H1 (cell line): ENCODE measurements around the gene CHMP5. TPM values are rescaled to one million over a fixed set of nuclear protein-coding genes. Genes with fewer than 3 reads are reported as not detected.

ENCODE experiments used
- CTCF ChIA-PET: fragments of 300-600 bp; sonication (Branson Sonifier 250); formaldehyde crosslinking; loops from one replicate; lab custom pipeline; 2021; ENCODE audit not compliant: partially characterized antibody; lab: Charles Lee
- POLR2A ChIA-PET: fragments of 300-600 bp; sonication (Branson Sonifier 250); formaldehyde crosslinking; loops from one replicate; lab custom pipeline; 2021; ENCODE audit warnings: inconsistent platforms; ENCODE audit not compliant: partially characterized antibody; lab: Charles Lee
- DNase-seq, 2 experiments: peaks; one replicate each; pipeline versions ENCODE4 v3.0.0 to v3.0.0-alpha.2; 2010 to 2022; ENCODE audit warnings: low spot score in 2 of 2, low read depth in 1 of 2, mixed read lengths in 1 of 2
- FAIRE-seq: peaks from 2 replicates; lab custom pipeline; 2011; peaks lifted over from hg19 to GRCh38; lab: Jason Lieb, UNC
- H2AFZ ChIP-seq: 2 replicates; pipeline ENCODE4 v1.8.1; 2012; ENCODE audit warnings: low read length, inconsistent platforms
- H2AK5ac ChIP-seq: 2 replicates; pipeline ENCODE4 v1.6.1; 2013; ENCODE audit warnings: low read depth, low read length
- H2BK120ac ChIP-seq: replicated peaks from 2 replicates; pipeline ENCODE3; 2013; ENCODE audit warnings: low read depth, low read length, inconsistent platforms
- H2BK12ac ChIP-seq: 2 replicates; pipeline ENCODE4 v1.6.1; 2013; ENCODE audit warnings: low read depth, low read length
- H2BK15ac ChIP-seq: 2 replicates; pipeline ENCODE4 v1.6.1; 2013; ENCODE audit warnings: low read length
- H2BK20ac ChIP-seq: 2 replicates; pipeline ENCODE4 v1.6.1; 2013; ENCODE audit warnings: low read length
- H2BK5ac ChIP-seq: 2 replicates; pipeline ENCODE4 v1.6.1; 2013; ENCODE audit warnings: low read depth, low read length
- H3K14ac ChIP-seq: 2 replicates; pipeline ENCODE4 v1.6.1; 2013; ENCODE audit warnings: inconsistent platforms; ENCODE audit not compliant: insufficient read length
- H3K18ac ChIP-seq: 2 replicates; pipeline ENCODE4 v1.6.1; 2013; ENCODE audit warnings: low read length; ENCODE audit errors: extremely low read depth
- H3K23ac ChIP-seq: 2 replicates; pipeline ENCODE4 v1.6.1; 2013; ENCODE audit warnings: inconsistent platforms; ENCODE audit not compliant: insufficient read length
- H3K23me2 ChIP-seq: 2 replicates; pipeline ENCODE4 v1.6.1; 2013; ENCODE audit warnings: low read depth, low read length
- H3K27ac ChIP-seq: 2 replicates; pipeline ENCODE4 v1.6.1; 2011; ENCODE audit warnings: low read depth, low read length, inconsistent platforms
- H3K27me3 ChIP-seq, 4 experiments: replicated peaks in 1 of 4; 1 replicate in 1 of 4; 2 replicates in 3 of 4; pipeline versions ENCODE4 v1.6.1 to v1.8.1; 2011 to 2013; ENCODE audit warnings: low read length in 3 of 4, mild to moderate bottlenecking in 3 of 4, inconsistent platforms in 2 of 4, mixed read lengths in 2 of 4, moderate library complexity in 1 of 4; ENCODE audit not compliant: control insufficient read depth in 3 of 4, insufficient read depth in 3 of 4; ENCODE audit errors: extremely low read depth in 1 of 4
- H3K36me3 ChIP-seq, 4 experiments: 2 replicates each; pipeline versions ENCODE4 v1.6.1 to v1.8.1; 2011 to 2013; ENCODE audit warnings: mild to moderate bottlenecking in 4 of 4, low read length in 3 of 4, moderate library complexity in 2 of 4, control low read depth in 1 of 4, inconsistent platforms in 1 of 4; ENCODE audit not compliant: insufficient read depth in 4 of 4, control insufficient read depth in 2 of 4
- H3K4ac ChIP-seq: replicated peaks from 2 replicates; pipeline ENCODE3; 2013; ENCODE audit warnings: low read length, low read depth, mixed read lengths, inconsistent platforms; ENCODE audit not compliant: insufficient read length
- H3K4me1 ChIP-seq, 4 experiments: replicated peaks in 1 of 4; 1 replicate in 1 of 4; 2 replicates in 3 of 4; pipeline versions ENCODE4 v1.6.1 to v1.8.1; 2011 to 2013; ENCODE audit warnings: low read length in 3 of 4, inconsistent platforms in 2 of 4, mixed read lengths in 1 of 4; ENCODE audit not compliant: insufficient read depth in 4 of 4, control insufficient read depth in 3 of 4
- H3K4me2 ChIP-seq, 2 experiments: 2 replicates each; pipeline versions ENCODE4 v1.6.1 to v1.8.1; 2011 to 2013; ENCODE audit warnings: low read depth in 2 of 2, low read length in 2 of 2, control low read depth in 1 of 2, inconsistent platforms in 1 of 2, mild to moderate bottlenecking in 1 of 2; ENCODE audit not compliant: insufficient read depth in 1 of 2
- H3K4me3 ChIP-seq, 4 experiments: fragments of 200-600, 300-600 bp in 1 of 4; sonication (generic), shearing (Covaris generic), sonication (Bioruptor Twin) in 1 of 4; 2 replicates each; pipeline versions ENCODE4 v1.5.1 to v1.8.1; 2011 to 2016; ENCODE audit warnings: low read length in 4 of 4, low read depth in 3 of 4, control low read depth in 2 of 4, inconsistent platforms in 2 of 4, mild to moderate bottlenecking in 2 of 4, mixed read lengths in 1 of 4, moderate library complexity in 1 of 4; ENCODE audit not compliant: insufficient read depth in 2 of 4; ENCODE audit errors: extremely low read depth in 1 of 4
- H3K56ac ChIP-seq: replicated peaks from 2 replicates; pipeline ENCODE3; 2013; ENCODE audit warnings: low read depth, mild to moderate bottlenecking, mixed read lengths, low read length, inconsistent platforms; ENCODE audit not compliant: insufficient read length
- H3K79me1 ChIP-seq: 2 replicates; pipeline ENCODE4 v1.6.1; 2013; ENCODE audit warnings: low read depth, low read length, control low read depth
- H3K79me2 ChIP-seq, 2 experiments: 2 replicates each; pipeline versions ENCODE4 v1.6.1 to v1.8.1; 2012 to 2013; ENCODE audit warnings: low read length in 2 of 2, mild to moderate bottlenecking in 2 of 2, inconsistent platforms in 1 of 2; ENCODE audit not compliant: insufficient read depth in 2 of 2, control insufficient read depth in 1 of 2
- H3K9ac ChIP-seq, 4 experiments: replicated peaks in 1 of 4; 1 replicate in 1 of 4; 2 replicates in 3 of 4; pipeline versions ENCODE4 v1.6.1 to v1.8.1; 2011 to 2013; ENCODE audit warnings: low read depth in 3 of 4, low read length in 3 of 4, control low read depth in 2 of 4, mild to moderate bottlenecking in 2 of 4, moderate library complexity in 2 of 4, inconsistent platforms in 1 of 4; ENCODE audit errors: extremely low read depth in 1 of 4
- H3K9me3 ChIP-seq, 2 experiments: 2 replicates each; pipeline versions ENCODE4 v1.6.1 to v1.8.1; 2012 to 2013; ENCODE audit warnings: mild to moderate bottlenecking in 2 of 2, moderate library complexity in 2 of 2, control low read depth in 1 of 2, inconsistent platforms in 1 of 2, low read depth in 1 of 2, low read length in 1 of 2, mixed read lengths in 1 of 2; ENCODE audit not compliant: insufficient read depth in 2 of 2
- H4K20me1 ChIP-seq, 2 experiments: replicated peaks in 1 of 2; 2 replicates each; pipeline versions ENCODE3 to v1.8.1; 2011 to 2013; ENCODE audit warnings: inconsistent platforms in 2 of 2, low read length in 2 of 2, mild to moderate bottlenecking in 1 of 2; ENCODE audit not compliant: insufficient read depth in 2 of 2, control insufficient read depth in 1 of 2
- H4K5ac ChIP-seq: 2 replicates; pipeline ENCODE4 v1.6.1; 2013; ENCODE audit warnings: low read length, low read depth, mixed read lengths, inconsistent platforms; ENCODE audit not compliant: insufficient read length
- H4K8ac ChIP-seq: 2 replicates; pipeline ENCODE4 v1.8.0; 2013; ENCODE audit warnings: mild to moderate bottlenecking, moderate library complexity, low read length, inconsistent platforms; ENCODE audit not compliant: insufficient read depth; ENCODE audit errors: extremely low read depth
- H4K91ac ChIP-seq: replicated peaks from 2 replicates; pipeline ENCODE3; 2013; ENCODE audit warnings: low read length, mixed read lengths, inconsistent platforms; ENCODE audit not compliant: insufficient read length
- ASH2L ChIP-seq: fragments of 200-600, 300-600 bp; sonication (generic); IDR thresholded peaks from one replicate; pipeline ENCODE4 v1.7.1; 2017; ENCODE audit warnings: low read length
- CBX5 ChIP-seq: fragments of 300-800, 300-1000 bp; sonication (generic); IDR thresholded peaks from 2 replicates; pipeline ENCODE4 v1.7.1; 2016; ENCODE audit warnings: antibody characterized with exemption, low read length, low read depth
- E2F6 ChIP-seq: IDR thresholded peaks from 2 replicates; pipeline ENCODE4 v1.6.1; 2012; ENCODE audit warnings: inconsistent platforms
- EGR1 ChIP-seq: IDR thresholded peaks from 2 replicates; pipeline ENCODE4 v1.6.1; 2011; ENCODE audit warnings: low read depth, low read length, borderline replicate concordance
- HDAC6 ChIP-seq: IDR thresholded peaks from one replicate; pipeline ENCODE4 v1.7.1; 2012; ENCODE audit warnings: low read depth, mild to moderate bottlenecking, inconsistent platforms, low read length, moderate library complexity
- RFX5 ChIP-seq: IDR thresholded peaks from 2 replicates; pipeline ENCODE4 v1.6.1; 2011; ENCODE audit warnings: low read depth, low read length, improper control_type of control experiment, borderline replicate concordance
- RNF2 ChIP-seq: fragments of 200-900, 300-1000 bp; sonication (generic); IDR thresholded peaks from 2 replicates; pipeline ENCODE4 v1.7.1; 2016; ENCODE audit warnings: borderline replicate concordance, low read depth, mild to moderate bottlenecking, antibody characterized with exemption, low read length; ENCODE audit not compliant: poor library complexity, severe bottlenecking; ENCODE audit errors: missing control alignments
- SIN3A ChIP-seq, 2 experiments: IDR thresholded peaks in 1 of 2; conservative IDR thresholded peaks in 1 of 2; 2 replicates each; pipeline ENCODE4 v1.6.1; 2011 to 2012; ENCODE audit warnings: low read length in 2 of 2, improper control_type of control experiment in 1 of 2, low read depth in 1 of 2, mild to moderate bottlenecking in 1 of 2
- YY1 ChIP-seq: IDR thresholded peaks from 2 replicates; pipeline ENCODE4 v1.6.1; 2011; ENCODE audit warnings: low read depth, mild to moderate bottlenecking, low read length
- ZNF274 ChIP-seq: IDR thresholded peaks from 2 replicates; pipeline ENCODE4 v1.7.0; 2012; ENCODE audit warnings: low read length, borderline replicate concordance; ENCODE audit errors: extremely low read depth
- WGBS, 2 experiments: shearing (Covaris generic) in 1 of 2; methylation state at CpG; one replicate each; pipeline versions ENCODE4 v1.1.6 to v1.1.7; 2013 to 2015; ENCODE audit warnings: low lambda C conversion rate in 2 of 2, mixed read lengths in 2 of 2, inconsistent platforms in 1 of 2, low coverage in 1 of 2, missing lambda C conversion rate in 1 of 2; ENCODE audit not compliant: insufficient replicate concordance in 2 of 2, insufficient coverage in 1 of 2, insufficient read length in 1 of 2; ENCODE audit errors: extremely low coverage in 1 of 2, missing lambda C conversion rate in 1 of 2; 5-methylcytosine and 5-hydroxymethylcytosine counted together
- polyA plus RNA-seq, 7 experiments: library from polyadenylated mRNA; depleted of rRNA in 3 of 7; stranded (reverse) in 5 of 7; unstranded in 2 of 7; fragments of >200 nt in 5 of 7; fragments of 200-250 nt in 2 of 7; gene quantifications; 1 replicate in 5 of 7; 2 replicates in 1 of 7; 4 replicates in 1 of 7; pipeline versions ENCODE4 v1.2.1 to v1.2.3, GENCODE V29; 2011 to 2013; ENCODE audit warnings: missing spikeins in 2 of 7, mixed read lengths in 2 of 7
- total RNA-seq: library from RNA; stranded (reverse); fragmentation: NEBNext Ultra II Directional; extraction: Animal tissue kit (Norgen Biotek cat#: 25700); gene quantifications from 2 replicates; pipeline ENCODE4 v1.2.1, GENCODE V29; 2021

Gene CHMP5
- total and polyA plus RNA-seq, 2 of the 8 experiments (the other 6 are each of a cell fraction or from before 2014, with no cell fraction given): 25.0 to 47.3 TPM

- DNase-seq: no peak
- ChIA-PET POLR2A (no interaction called here), CTCF (no interaction called here)
- WGBS, 2 experiments: 93% methylated on average over 2 of the region's 2 CpGs; no CpG with 5 or more reads in 1 of the 2 experiments
- Histone ChIP-seq H3K4me2 (no peak overlapping the region), H3K14ac (no peak overlapping the region), H4K91ac (no peak overlapping the region), H2BK15ac (no peak overlapping the region), H3K4me1 (no peaks in the 10 kb centered on the region), H4K8ac (no peak overlapping the region), H3K36me3 (peaks cover 48 to 80% (median 69%) of the 10 kb centered on the region in 4 experiments), H2BK5ac (no peak overlapping the region), H3K79me1 (no peaks in the 10 kb centered on the region), H2BK12ac (no peak overlapping the region), H3K27ac (no peak overlapping the region), H3K4ac (no peak overlapping the region), H4K20me1 (peaks cover 1 to 2% of the 10 kb centered on the region in 2 experiments), H3K56ac (no peak overlapping the region), H3K23me2 (no peaks in the 10 kb centered on the region), H2AFZ (no peak overlapping the region), H2BK20ac (no peak overlapping the region), H3K9ac (no peak overlapping the region), H3K18ac (no peak overlapping the region), H3K79me2 (no peaks in the 10 kb centered on the region)
- TF ChIP-seq ZNF274 (no peak), E2F6 (no peak), EGR1 (no peak), YY1 (no peak), RFX5 (no peak), ASH2L (no peak), SIN3A (conservative IDR thresholded peaks at IDR 0.05 in 1 of 2, IDR thresholded peaks at IDR 0.05 in 1 of 2; ENCODE audit: low read depth in 1 of 2, low read length in 2 of 2) (no peak), RNF2 (no peak), HDAC6 (no peak), CBX5 (no peak)
- TF ChIP-seq, all 59 proteins: peak for 0
- Histone ChIP-seq H2AK5ac (no peak overlapping the region), H3K27me3 (no peaks in the 10 kb centered on the region), H3K9me3 (no peaks in the 10 kb centered on the region), H2BK120ac (no peak overlapping the region), H3K23ac (no peak overlapping the region), H3K4me3 (no peak overlapping the region), H4K5ac (no peak overlapping the region)
- no peak for FAIRE-seq
Observed at GRCh38 chr9:33256236-33256635, 8.6 kb upstream of the CHMP5 start.
